GM19468 (cell line): ENCODE measurements around the gene TFDP1.
"Not testable (repeated sequence)": the region's sequence is repeated elsewhere in the genome, so short reads cannot be mapped to it uniquely, and the experiment has no call there.

ENCODE experiments used
- ATAC-seq: cut with Tn5 transposase; IDR thresholded peaks from one replicate; pipeline ENCODE4 v1.9.1; 2021; ENCODE audit warnings: mild to moderate bottlenecking, moderate library complexity, moderate number of reproducible peaks; ENCODE audit not compliant: unreplicated experiment; ENCODE audit errors: extremely low read depth

The TFDP1 gene

GRCh38 chr13:113548778-113549621, 35.6 kb upstream of the TFDP1 start:
- no peak for ATAC-seq

- no peak for ATAC-seq
Measured at GRCh38 chr13:113550453-113550852, 34.1 kb upstream of the TFDP1 start.

- ATAC-seq = no peak
Measured at GRCh38 chr13:113551081-113552000, 33.2 kb upstream of the TFDP1 start.

- no peak for ATAC-seq
Measured at GRCh38 chr13:113552079-113552478, 32.5 kb upstream of the TFDP1 start.

GRCh38 chr13:113552786-113553434, 31.6 kb upstream of the TFDP1 start:
- ATAC-seq = no peak

GRCh38 chr13:113553511-113554332, 30.8 kb upstream of the TFDP1 start:
- no peak for ATAC-seq

GRCh38 chr13:113554333-113554700, 30.2 kb upstream of the TFDP1 start:
- ATAC-seq = no peak

- no peak for ATAC-seq
Measured at GRCh38 chr13:113555141-113555540, 29.4 kb upstream of the TFDP1 start.

GRCh38 chr13:113557013-113557412, 27.5 kb upstream of the TFDP1 start:
- ATAC-seq = no peak

- ATAC-seq = no peak
Measured at GRCh38 chr13:113558461-113558860, 26.1 kb upstream of the TFDP1 start.

- no peak for ATAC-seq
Measured at GRCh38 chr13:113559061-113559460, 25.5 kb upstream of the TFDP1 start.

GRCh38 chr13:113559901-113560644, 24.5 kb upstream of the TFDP1 start:
- no peak for ATAC-seq

GRCh38 chr13:113560645-113561416, 23.7 kb upstream of the TFDP1 start:
- ATAC-seq = no peak

- no peak for ATAC-seq
Measured at GRCh38 chr13:113561417-113562084, 23.0 kb upstream of the TFDP1 start.

- ATAC-seq = no peak
Measured at GRCh38 chr13:113562085-113562749, 22.3 kb upstream of the TFDP1 start.

GRCh38 chr13:113562844-113563243, 21.7 kb upstream of the TFDP1 start:
- no peak for ATAC-seq

- ATAC-seq = not testable (repeated sequence)
Measured at GRCh38 chr13:113563511-113563910, 21.0 kb upstream of the TFDP1 start.
